Measurements from ENCODE around the gene DUSP3. TPM values are rescaled to one million over a fixed set of nuclear protein-coding genes. Genes with fewer than 3 reads are reported as not detected.

The DUSP3 gene
- total RNA-seq, 1 experiment from 2014 or later, result 16.9 TPM

- H3K9me3 ChIP-seq (ENCODE audit: control insufficient read depth, low read depth, low read length), result no peaks in the 10 kb centered on the region
- H3K4me1 ChIP-seq (ENCODE audit: insufficient read depth, low read length), result peaks cover 2% of the 10 kb centered on the region; the same call in 1 of the 2 replicates
- no peak overlapping the region for H3K4ac ChIP-seq (ENCODE audit: low read depth, low read length)
- peaks cover 5 to 15% of the 10 kb centered on the region in 2 experiments; a peak in 4 of 5 replicates for H3K9me3 Mint-ChIP-seq
- no peak overlapping the region for H3K9ac ChIP-seq (ENCODE audit: extremely low read depth, insufficient read length, low read length)
- H3K27ac Mint-ChIP-seq, result no peak overlapping the region
- H3K27ac ChIP-seq (ENCODE audit: insufficient read length, low read depth, low read length), result no peak overlapping the region
- H3K14ac ChIP-seq (ENCODE audit: insufficient read depth, low read length), result no peak overlapping the region
- H3K27me3 Mint-ChIP-seq (ENCODE audit: low read depth), result peaks cover 37% of the 10 kb centered on the region
- WGBS (ENCODE audit: extremely low coverage, insufficient read length, low lambda C conversion rate), result no CpG with 5 or more reads among the region's 3 CpGs
- no peak for TF ChIP-seq CTCF (conservative IDR thresholded peaks at IDR 0.05)
- no peak overlapping the region for H2BK5ac ChIP-seq (ENCODE audit: insufficient read length, low read length)
- H3K23me2 ChIP-seq (ENCODE audit: insufficient read length, low read depth, low read length, poor library complexity, severe bottlenecking), result no peaks in the 10 kb centered on the region
- H2BK20ac ChIP-seq (ENCODE audit: low read depth, low read length, poor library complexity, severe bottlenecking), result no peak overlapping the region
- H2BK12ac ChIP-seq (ENCODE audit: insufficient read length, low read depth, low read length), result no peak overlapping the region
- no peak overlapping the region for H2AFZ ChIP-seq (ENCODE audit: low read length)
- H2BK120ac ChIP-seq (ENCODE audit: low read depth, low read length, poor library complexity, severe bottlenecking), result no peak overlapping the region
- H3K27me3 ChIP-seq (ENCODE audit: insufficient read depth, low read length), result no peaks in the 10 kb centered on the region
- no peaks in the 10 kb centered on the region; a peak in 1 of 7 replicates for H3K36me3 Mint-ChIP-seq (ENCODE audit: insufficient read depth in 1 of 3, low read depth in 3 of 3)
- no peaks in the 10 kb centered on the region for H3K79me2 ChIP-seq (ENCODE audit: insufficient read depth, low read length)
- no peaks in the 10 kb centered on the region for H4K20me1 ChIP-seq (ENCODE audit: control insufficient read depth, insufficient read depth, insufficient read length)
- 0 out of 5 replicates have a peak overlapping the region, but pooled peaks of 1 of the 2 experiments have one; percentile 24 for H3K4me3 Mint-ChIP-seq
- H3T11ph ChIP-seq (ENCODE audit: low read length), result no peak overlapping the region
- no peak overlapping the region for H2BK15ac ChIP-seq (ENCODE audit: low read depth, low read length)
- DNase-seq, result peak; percentile 52
- H3K18ac ChIP-seq (ENCODE audit: insufficient read length, low read depth, low read length), result no peak overlapping the region
- H2AK5ac ChIP-seq (ENCODE audit: insufficient read length, low read length), result no peak overlapping the region
- no peak overlapping the region for H4K5ac ChIP-seq (ENCODE audit: insufficient read length, low read depth, low read length)
- H3K56ac ChIP-seq (ENCODE audit: insufficient read length, low read depth, low read length), result no peak overlapping the region
- no peak overlapping the region for H4K8ac ChIP-seq (replicated peaks; ENCODE audit: insufficient read length, low read depth, low read length)
- H3K4me2 ChIP-seq (ENCODE audit: insufficient read depth, insufficient read length, low read length), result no peak overlapping the region
- H3K4me1 Mint-ChIP-seq, result peaks cover 9 to 10% of the 10 kb centered on the region in 2 experiments
- no peak overlapping the region for H4K91ac ChIP-seq (ENCODE audit: insufficient read length, low read depth, low read length)
- H3K23ac ChIP-seq (ENCODE audit: insufficient read length, low read depth, low read length), result no peak overlapping the region
- H3K79me1 ChIP-seq (ENCODE audit: insufficient read depth, low read depth, low read length, poor library complexity, severe bottlenecking), result no peaks in the 10 kb centered on the region
These were observed 12.8 kb upstream of the DUSP3 start for GRCh38 chr17:43791589-43791988.
